ENCODE results near the gene DNAH14.

- TF ChIP-seq CTCF (conservative IDR thresholded peaks at IDR 0.05; ENCODE audit: low read depth in 2 of 2) (no peak), CREB1 (CRISPR knock-in tag; IDR thresholded peaks at IDR 0.05; ENCODE audit: low read depth) (no peak), ZNF331 (CRISPR knock-in tag; IDR thresholded peaks at IDR 0.05; ENCODE audit: low read depth) (no peak), POLR2AphosphoS5 (IDR thresholded peaks at IDR 0.05; ENCODE audit: low read depth) (no peak), REST (IDR thresholded peaks at IDR 0.05; ENCODE audit: unreplicated experiment) (no peak), EZH2phosphoT487 (IDR thresholded peaks at IDR 0.05; ENCODE audit: unreplicated experiment) (no peak), NANOG (IDR thresholded peaks at IDR 0.05; ENCODE audit: borderline replicate concordance) (no peak), EZH2 (IDR thresholded peaks at IDR 0.05; ENCODE audit: low read depth, unreplicated experiment) (no peak), JUNB (IDR thresholded peaks at IDR 0.05; ENCODE audit: unreplicated experiment) (no peak), STAT1 (IDR thresholded peaks at IDR 0.05; ENCODE audit: unreplicated experiment) (no peak), ETS1 (IDR thresholded peaks at IDR 0.05) (no peak)
These were observed 324.3 kb downstream of the DNAH14 start for GRCh38 chr1:225253784-225254183.

Measured in GM23338 (cell line).